ENCODE data around the gene CEBPZOS. TPM values are rescaled to one million over a fixed set of nuclear protein-coding genes. Genes with fewer than 3 reads are reported as not detected.
A peak's percentile ranks its signal among the peaks of the same experiment; 100 is the strongest.
"Not testable (repeated sequence)": the region's sequence is repeated elsewhere in the genome, so short reads cannot be mapped to it uniquely, and the experiment has no call there.

CEBPZOS gene
- total RNA-seq, 1 donor from 2014 or later: 13.6 TPM

GRCh38 chr2:37205689-37206341 is 9.5 kb downstream of the CEBPZOS start:
- H3K9ac ChIP-seq: no peak overlapping the region
- DNase-seq (ENCODE audit: low spot score): peak; percentile 34
- Mint-ChIP-seq H3K4me3 (no peak overlapping the region), H3K4me1 (peaks cover 4% of the 10 kb centered on the region), H3K27me3 (ENCODE audit: insufficient read depth, low read depth) (no peaks in the 10 kb centered on the region), H3K9me3 (peaks cover 44% of the 10 kb centered on the region), H3K27ac (no peak overlapping the region), H3K36me3 (peaks cover 83% of the 10 kb centered on the region)
- H3K9me3 ChIP-seq (ENCODE audit: low read depth): peaks cover 10% of the 10 kb centered on the region
- no peaks in the 10 kb centered on the region for H4K20me1 ChIP-seq (ENCODE audit: low read depth)
- peak overlapping the region; percentile 79 for H3K27ac ChIP-seq
- no peak overlapping the region for H3K4me3 ChIP-seq
- no peak overlapping the region for H2AFZ ChIP-seq (replicated peaks)
- peaks cover 59% of the 10 kb centered on the region for H3K79me2 ChIP-seq (ENCODE audit: low read depth)
- peak overlapping the region; percentile 65 for H3K4me2 ChIP-seq
- peaks cover 63% of the 10 kb centered on the region for H3K36me3 ChIP-seq
- TF ChIP-seq EZH2 (IDR thresholded peaks at IDR 0.05): no peak
- H3K4me1 ChIP-seq: peaks cover 16% of the 10 kb centered on the region
- no peaks in the 10 kb centered on the region for H3K27me3 ChIP-seq
- H3F3A ChIP-seq (ENCODE audit: low read depth): peaks cover 50% of the 10 kb centered on the region

GRCh38 chr2:37206760-37207159 is 10.5 kb downstream of the CEBPZOS start:
- not testable (repeated sequence) for H3K4me2 ChIP-seq; H3K27ac Mint-ChIP-seq; H4K20me1 ChIP-seq (ENCODE audit: low read depth); H3K4me3 ChIP-seq; H3K9ac ChIP-seq; H3K27ac ChIP-seq; H2AFZ ChIP-seq (replicated peaks); H3K9me3 ChIP-seq (ENCODE audit: low read depth); DNase-seq (ENCODE audit: low spot score); H3K4me3 Mint-ChIP-seq; H3K4me1 Mint-ChIP-seq; H3K27me3 Mint-ChIP-seq (ENCODE audit: insufficient read depth, low read depth); H3K27me3 ChIP-seq
- Histone ChIP-seq H3K4me1 (peaks cover 16% of the 10 kb centered on the region), H3K36me3 (peaks cover 67% of the 10 kb centered on the region), H3F3A (ENCODE audit: low read depth) (peaks cover 47% of the 10 kb centered on the region), H3K79me2 (ENCODE audit: low read depth) (peaks cover 59% of the 10 kb centered on the region)
- peaks cover 89% of the 10 kb centered on the region for H3K36me3 Mint-ChIP-seq
- H3K9me3 Mint-ChIP-seq: peaks cover 44% of the 10 kb centered on the region

- Histone ChIP-seq H2AFZ (replicated peaks) (no peak overlapping the region), H3K36me3 (peaks cover 72% of the 10 kb centered on the region), H3K9me3 (ENCODE audit: low read depth) (peaks cover 4% of the 10 kb centered on the region), H4K20me1 (ENCODE audit: low read depth) (no peaks in the 10 kb centered on the region), H3K4me3 (no peak overlapping the region), H3K79me2 (ENCODE audit: low read depth) (peaks cover 44% of the 10 kb centered on the region), H3K27ac (no peak overlapping the region), H3K4me1 (peaks cover under 1% of the 10 kb centered on the region), H3K4me2 (no peak overlapping the region), H3K9ac (no peak overlapping the region), H3F3A (ENCODE audit: low read depth) (peaks cover 37% of the 10 kb centered on the region), H3K27me3 (no peaks in the 10 kb centered on the region)
- Mint-ChIP-seq H3K36me3 (peaks cover 65% of the 10 kb centered on the region), H3K4me3 (no peak overlapping the region), H3K4me1 (no peaks in the 10 kb centered on the region), H3K9me3 (peaks cover 28% of the 10 kb centered on the region), H3K27ac (no peak overlapping the region), H3K27me3 (ENCODE audit: insufficient read depth, low read depth) (no peaks in the 10 kb centered on the region)
- no peak for TF ChIP-seq CTCF (IDR thresholded peaks at IDR 0.05)
- no peak for TF ChIP-seq EZH2 (IDR thresholded peaks at IDR 0.05)
- TF ChIP-seq EZH2phosphoT487 (IDR thresholded peaks at IDR 0.05): no peak
- DNase-seq (ENCODE audit: low spot score): no peak
Observed at GRCh38 chr2:37211212-37211611, 14.9 kb downstream of the CEBPZOS start.

GRCh38 chr2:37211939-37212338 is 15.6 kb downstream of the CEBPZOS start:
- Mint-ChIP-seq H3K9me3 (peaks cover 25% of the 10 kb centered on the region), H3K4me1 (no peaks in the 10 kb centered on the region), H3K27me3 (ENCODE audit: insufficient read depth, low read depth) (no peaks in the 10 kb centered on the region), H3K27ac (no peak overlapping the region), H3K36me3 (peaks cover 58% of the 10 kb centered on the region), H3K4me3 (no peak overlapping the region)
- Histone ChIP-seq H3K4me3 (no peak overlapping the region), H3K27ac (no peak overlapping the region), H3F3A (ENCODE audit: low read depth) (peaks cover 33% of the 10 kb centered on the region), H3K9me3 (ENCODE audit: low read depth) (peaks cover 4% of the 10 kb centered on the region), H3K36me3 (peaks cover 73% of the 10 kb centered on the region), H4K20me1 (ENCODE audit: low read depth) (no peaks in the 10 kb centered on the region), H3K9ac (no peak overlapping the region), H3K4me2 (no peak overlapping the region), H3K27me3 (no peaks in the 10 kb centered on the region), H3K79me2 (ENCODE audit: low read depth) (peaks cover 37% of the 10 kb centered on the region), H3K4me1 (no peaks in the 10 kb centered on the region), H2AFZ (replicated peaks) (no peak overlapping the region)
- DNase-seq (ENCODE audit: low spot score): no peak
- no peak for TF ChIP-seq CTCF (IDR thresholded peaks at IDR 0.05)
- no peak for TF ChIP-seq EZH2phosphoT487 (IDR thresholded peaks at IDR 0.05)
- no peak for TF ChIP-seq EZH2 (IDR thresholded peaks at IDR 0.05)

All from neural progenitor cell (in vitro differentiated cells).